WTC11 (cell line): ENCODE data around the gene ADM5.

Experiments used
- CDX4 ChIP-seq: fragments of 250-450 bp; sonication (Bioruptor Pico); IDR thresholded peaks from 2 replicates; pipeline ENCODE4 v1.9.0; 2021; ENCODE audit warnings: moderate library complexity, mild to moderate bottlenecking, inconsistent platforms, borderline replicate concordance
- CTCF ChIP-seq: fragments of 200-600 bp; IDR thresholded peaks from 2 replicates; pipeline ENCODE4 v1.8.0; 2022; ENCODE audit warnings: antibody characterized with exemption
- ETV6 ChIP-seq: sonication (generic); formaldehyde crosslinking; IDR thresholded peaks from 2 replicates; pipeline ENCODE4 v1.8.1; 2022; ENCODE audit warnings: mild to moderate bottlenecking, missing genetic modification reagents
- FOXK1 ChIP-seq: sonication (generic); formaldehyde crosslinking; IDR thresholded peaks from 2 replicates; pipeline ENCODE4 v1.8.0; 2022; ENCODE audit warnings: mild to moderate bottlenecking, moderate library complexity, missing genetic modification reagents
- RELA ChIP-seq: sonication (generic); formaldehyde crosslinking; IDR thresholded peaks from 2 replicates; pipeline ENCODE4 v1.8.1; 2022; ENCODE audit warnings: missing genetic modification reagents, mild to moderate bottlenecking, borderline replicate concordance
- SMAD3 ChIP-seq: sonication (generic); formaldehyde crosslinking; IDR thresholded peaks from 2 replicates; pipeline ENCODE4 v1.8.0; 2022; ENCODE audit warnings: missing genetic modification reagents, mild to moderate bottlenecking, borderline replicate concordance
- SP1 ChIP-seq: sonication (generic); formaldehyde crosslinking; conservative IDR thresholded peaks from 2 replicates; pipeline ENCODE4 v1.8.1; 2022; ENCODE audit warnings: missing genetic modification reagents
- ZNF121 ChIP-seq: sonication (generic); formaldehyde crosslinking; IDR thresholded peaks from 2 replicates; pipeline ENCODE4 v1.8.0; 2023; ENCODE audit warnings: missing genetic modification reagents
- TF ChIP-seq, protein P1 (sequence below): sonication (generic); formaldehyde crosslinking; IDR thresholded peaks from 2 replicates; pipeline ENCODE4 v1.8.0; 2022; ENCODE audit warnings: mild to moderate bottlenecking, missing genetic modification reagents
- TF ChIP-seq, protein P2 (sequence below): sonication (generic); formaldehyde crosslinking; IDR thresholded peaks from 2 replicates; pipeline ENCODE4 v1.8.0; 2022; ENCODE audit warnings: mild to moderate bottlenecking, missing genetic modification reagents
- TF ChIP-seq, protein P3 (sequence below): sonication (generic); formaldehyde crosslinking; IDR thresholded peaks from 2 replicates; pipeline ENCODE4 v1.8.1; 2022; ENCODE audit warnings: low read depth, mild to moderate bottlenecking, moderate library complexity, missing genetic modification reagents, borderline replicate concordance
- TF ChIP-seq, protein P4 (sequence below): sonication (generic); formaldehyde crosslinking; IDR thresholded peaks from 2 replicates; pipeline ENCODE4 v1.8.1; 2022; ENCODE audit warnings: missing genetic modification reagents, borderline replicate concordance

DNA sequence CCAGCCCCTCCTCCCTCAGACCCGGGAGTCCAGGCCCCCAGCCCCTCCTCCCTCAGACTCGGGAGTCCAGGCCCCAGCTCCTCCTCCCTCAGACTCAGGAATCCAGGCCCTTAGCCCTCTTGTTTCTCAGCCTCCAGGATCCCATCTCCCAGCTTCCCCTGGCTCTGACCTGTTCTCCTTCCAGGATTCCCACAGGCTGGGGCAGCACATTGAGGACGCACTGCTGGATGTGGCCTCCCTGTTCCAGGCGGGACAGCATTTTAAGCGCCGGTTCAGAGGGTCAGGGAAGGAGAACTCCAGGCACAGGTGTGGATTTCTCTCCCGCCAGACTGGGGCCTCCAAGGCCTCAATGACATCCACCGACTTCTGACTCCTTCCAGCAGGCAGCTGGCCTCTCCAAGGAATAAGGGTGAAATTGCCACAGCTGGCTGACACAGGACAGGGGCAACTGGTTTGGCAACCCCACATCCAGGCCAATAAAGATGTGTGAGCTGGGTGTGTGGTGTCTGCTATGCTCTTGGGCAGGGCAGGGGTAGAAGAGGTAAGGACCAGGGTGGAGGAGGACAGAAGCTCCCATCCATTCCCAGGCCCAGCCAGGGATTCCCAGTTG lies 23.9 kb downstream of the ADM5 start:
- TF ChIP-seq, protein P1, sequence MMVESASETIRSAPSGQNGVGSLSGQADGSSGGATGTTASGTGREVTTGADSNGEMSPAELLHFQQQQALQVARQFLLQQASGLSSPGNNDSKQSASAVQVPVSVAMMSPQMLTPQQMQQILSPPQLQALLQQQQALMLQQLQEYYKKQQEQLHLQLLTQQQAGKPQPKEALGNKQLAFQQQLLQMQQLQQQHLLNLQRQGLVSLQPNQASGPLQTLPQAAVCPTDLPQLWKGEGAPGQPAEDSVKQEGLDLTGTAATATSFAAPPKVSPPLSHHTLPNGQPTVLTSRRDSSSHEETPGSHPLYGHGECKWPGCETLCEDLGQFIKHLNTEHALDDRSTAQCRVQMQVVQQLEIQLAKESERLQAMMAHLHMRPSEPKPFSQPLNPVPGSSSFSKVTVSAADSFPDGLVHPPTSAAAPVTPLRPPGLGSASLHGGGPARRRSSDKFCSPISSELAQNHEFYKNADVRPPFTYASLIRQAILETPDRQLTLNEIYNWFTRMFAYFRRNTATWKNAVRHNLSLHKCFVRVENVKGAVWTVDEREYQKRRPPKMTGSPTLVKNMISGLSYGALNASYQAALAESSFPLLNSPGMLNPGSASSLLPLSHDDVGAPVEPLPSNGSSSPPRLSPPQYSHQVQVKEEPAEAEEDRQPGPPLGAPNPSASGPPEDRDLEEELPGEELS (CRISPR knock-in tag) = no peak
- no peak for TF ChIP-seq CTCF
- TF ChIP-seq FOXK1 (CRISPR knock-in tag) = no peak
- TF ChIP-seq RELA = no peak
- TF ChIP-seq SP1 (CRISPR knock-in tag) = no peak
- no peak for TF ChIP-seq CDX4
- TF ChIP-seq, protein P2, sequence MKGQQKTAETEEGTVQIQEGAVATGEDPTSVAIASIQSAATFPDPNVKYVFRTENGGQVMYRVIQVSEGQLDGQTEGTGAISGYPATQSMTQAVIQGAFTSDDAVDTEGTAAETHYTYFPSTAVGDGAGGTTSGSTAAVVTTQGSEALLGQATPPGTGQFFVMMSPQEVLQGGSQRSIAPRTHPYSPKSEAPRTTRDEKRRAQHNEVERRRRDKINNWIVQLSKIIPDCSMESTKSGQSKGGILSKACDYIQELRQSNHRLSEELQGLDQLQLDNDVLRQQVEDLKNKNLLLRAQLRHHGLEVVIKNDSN = no peak
- no peak for TF ChIP-seq SMAD3 (CRISPR knock-in tag)
- TF ChIP-seq, protein P3, sequence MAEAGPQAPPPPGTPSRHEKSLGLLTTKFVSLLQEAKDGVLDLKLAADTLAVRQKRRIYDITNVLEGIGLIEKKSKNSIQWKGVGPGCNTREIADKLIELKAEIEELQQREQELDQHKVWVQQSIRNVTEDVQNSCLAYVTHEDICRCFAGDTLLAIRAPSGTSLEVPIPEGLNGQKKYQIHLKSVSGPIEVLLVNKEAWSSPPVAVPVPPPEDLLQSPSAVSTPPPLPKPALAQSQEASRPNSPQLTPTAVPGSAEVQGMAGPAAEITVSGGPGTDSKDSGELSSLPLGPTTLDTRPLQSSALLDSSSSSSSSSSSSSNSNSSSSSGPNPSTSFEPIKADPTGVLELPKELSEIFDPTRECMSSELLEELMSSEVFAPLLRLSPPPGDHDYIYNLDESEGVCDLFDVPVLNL = no peak
- TF ChIP-seq, protein P4, sequence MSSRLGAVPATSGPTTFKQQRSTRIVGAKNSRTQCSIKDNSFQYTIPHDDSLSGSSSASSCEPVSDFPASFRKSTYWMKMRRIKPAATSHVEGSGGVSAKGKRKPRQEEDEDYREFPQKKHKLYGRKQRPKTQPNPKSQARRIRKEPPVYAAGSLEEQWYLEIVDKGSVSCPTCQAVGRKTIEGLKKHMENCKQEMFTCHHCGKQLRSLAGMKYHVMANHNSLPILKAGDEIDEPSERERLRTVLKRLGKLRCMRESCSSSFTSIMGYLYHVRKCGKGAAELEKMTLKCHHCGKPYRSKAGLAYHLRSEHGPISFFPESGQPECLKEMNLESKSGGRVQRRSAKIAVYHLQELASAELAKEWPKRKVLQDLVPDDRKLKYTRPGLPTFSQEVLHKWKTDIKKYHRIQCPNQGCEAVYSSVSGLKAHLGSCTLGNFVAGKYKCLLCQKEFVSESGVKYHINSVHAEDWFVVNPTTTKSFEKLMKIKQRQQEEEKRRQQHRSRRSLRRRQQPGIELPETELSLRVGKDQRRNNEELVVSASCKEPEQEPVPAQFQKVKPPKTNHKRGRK (CRISPR knock-in tag) = no peak
- TF ChIP-seq ETV6 (CRISPR knock-in tag) = no peak
- TF ChIP-seq ZNF121 (CRISPR knock-in tag) = no peak
